Measurements from ENCODE around the gene TRIP4.
"Not testable (repeated sequence)": the region's sequence is repeated elsewhere in the genome, so short reads cannot be mapped to it uniquely, and the experiment has no call there.

Gene TRIP4

GRCh38 chr15:64453689-64454037 lies 66.0 kb downstream of the TRIP4 start:
- peak; percentile 64 for DNase-seq

- DNase-seq: peak; percentile 23
These were observed 66.6 kb downstream of the TRIP4 start for GRCh38 chr15:64454282-64454681.

GRCh38 chr15:64455961-64456371 lies 68.3 kb downstream of the TRIP4 start:
- DNase-seq: no peak

- no peak for DNase-seq
These were observed 69.0 kb downstream of the TRIP4 start for GRCh38 chr15:64456634-64457108.

GRCh38 chr15:64459066-64459781 lies 71.6 kb downstream of the TRIP4 start:
- DNase-seq: peak; percentile 87

GRCh38 chr15:64460206-64460723 lies 72.6 kb downstream of the TRIP4 start, which contains the start of gene ZNF609:
TSS of gene ZNF609 (plus strand) at chr15:64460578. CDS start at chr15:64499420, 38,842 bp downstream.
- DNase-seq: peak; percentile 99

DNA sequence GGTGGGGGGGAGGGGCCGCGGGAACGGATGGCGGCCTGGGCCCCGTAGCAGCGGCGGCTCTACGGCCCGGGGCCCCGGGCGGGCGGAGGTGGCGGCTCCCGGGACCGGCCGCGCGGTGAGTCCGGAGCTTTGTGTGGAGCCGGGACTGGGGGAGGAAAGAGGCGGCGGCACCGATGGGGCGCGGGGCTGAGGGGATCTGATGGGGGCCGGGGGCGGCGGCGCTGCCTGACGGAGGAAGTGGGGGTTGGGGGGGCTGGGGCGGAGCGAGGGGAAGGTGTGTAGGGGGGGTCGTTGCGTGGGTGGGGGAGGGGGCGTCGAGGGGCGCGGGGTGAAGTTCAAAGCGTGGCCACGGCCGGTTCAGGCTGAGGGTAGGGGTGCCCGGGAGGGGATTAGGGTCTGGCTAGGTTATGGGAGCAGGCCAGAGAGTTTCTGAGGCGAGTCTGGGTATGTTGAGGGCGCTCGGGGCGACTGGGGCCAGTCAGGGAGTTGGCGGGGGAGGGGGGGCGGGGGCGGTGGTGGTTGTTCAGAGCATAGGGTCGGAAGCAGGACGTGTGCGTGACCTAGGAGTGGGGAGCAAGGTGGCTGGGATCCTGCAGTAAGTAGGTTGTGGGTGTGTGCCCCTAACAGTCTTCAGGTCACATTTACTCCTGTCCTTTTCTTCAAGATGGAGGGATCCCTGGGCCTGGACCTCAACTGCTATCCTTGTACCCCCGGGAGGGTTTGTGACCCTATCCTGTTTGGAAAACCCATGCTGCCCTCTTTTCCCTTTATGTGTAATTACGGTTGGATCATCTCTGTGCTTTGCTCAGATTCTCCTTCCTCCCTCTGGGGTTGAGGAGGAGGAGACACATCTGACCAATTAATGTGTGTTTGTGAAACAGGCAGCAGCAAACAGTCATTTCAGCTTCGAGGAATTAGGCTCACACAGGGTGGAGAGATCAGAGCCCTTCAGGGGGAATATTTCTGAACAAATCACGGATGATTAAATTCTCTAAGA lies 73.4 kb downstream of the TRIP4 start:
- DNase-seq: peak; percentile 81

GRCh38 chr15:64461721-64462162 lies 74.1 kb downstream of the TRIP4 start:
- peak; percentile 69 for DNase-seq

DNA sequence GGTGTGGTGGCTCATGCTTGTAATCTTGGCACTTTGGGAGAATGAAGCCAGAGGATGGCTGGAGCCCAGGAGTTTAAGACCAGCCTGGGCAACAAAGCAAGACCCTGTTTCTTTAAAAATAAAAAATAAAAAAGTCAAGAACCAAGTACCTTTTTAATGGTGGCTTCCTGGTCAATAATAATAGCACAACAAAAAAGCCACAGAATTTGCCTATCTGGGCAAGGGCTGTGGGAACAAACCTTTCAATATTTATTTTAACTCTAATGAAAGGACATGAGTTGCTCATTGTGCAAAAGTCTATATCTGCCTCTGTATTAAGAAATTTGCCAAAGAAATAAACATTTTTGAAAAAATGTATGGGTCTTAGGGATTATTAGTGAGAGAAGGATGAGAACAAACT lies 74.9 kb downstream of the TRIP4 start:
- no peak for DNase-seq

GRCh38 chr15:64464276-64465005 lies 76.8 kb downstream of the TRIP4 start:
- peak; percentile 50 for DNase-seq

GRCh38 chr15:64466408-64467141 lies 78.9 kb downstream of the TRIP4 start:
- DNase-seq: peak; percentile 29

DNA sequence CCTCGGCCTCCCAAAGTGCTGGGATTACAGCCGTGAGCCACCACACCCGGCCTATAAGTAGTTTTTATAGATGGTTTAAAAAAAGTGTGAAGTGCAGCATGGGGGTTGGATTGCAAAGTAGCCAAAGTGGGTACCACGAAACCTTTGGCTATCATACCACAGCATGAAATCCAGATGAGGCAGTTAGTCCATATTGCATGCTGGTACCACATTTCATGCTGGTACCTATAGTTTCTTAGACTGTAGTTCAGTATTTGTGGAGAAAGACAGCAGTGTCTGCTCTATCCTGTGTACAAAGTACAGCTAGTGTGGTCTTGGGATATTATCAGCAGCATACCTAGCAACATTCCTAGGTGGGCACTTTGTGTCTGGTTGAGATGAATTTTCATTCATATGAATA lies 84.5 kb downstream of the TRIP4 start:
- DNase-seq: no peak

GRCh38 chr15:64474846-64475245 lies 87.2 kb downstream of the TRIP4 start:
- DNase-seq: no peak

DNA sequence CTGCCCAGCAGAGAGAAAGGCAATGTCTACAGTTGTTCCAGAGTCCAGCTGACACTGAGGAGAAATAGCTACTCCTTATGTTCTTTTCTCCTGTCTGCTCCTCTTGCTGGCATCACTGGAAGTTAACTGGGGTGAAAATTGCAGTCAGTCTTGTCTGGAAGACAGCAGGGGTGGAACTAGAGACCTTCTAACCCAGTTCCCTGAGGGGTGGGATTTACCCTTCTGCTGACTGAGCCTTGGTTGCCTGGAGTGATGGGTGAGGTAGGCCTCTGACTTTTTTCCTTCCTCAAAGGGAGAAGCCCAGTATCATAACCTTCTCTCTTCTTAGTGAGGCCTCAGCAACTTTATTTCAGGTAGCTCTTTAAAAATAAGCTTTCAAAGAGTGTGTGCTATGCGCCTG lies 88.9 kb downstream of the TRIP4 start:
- peak; percentile 20 for DNase-seq

DNA sequence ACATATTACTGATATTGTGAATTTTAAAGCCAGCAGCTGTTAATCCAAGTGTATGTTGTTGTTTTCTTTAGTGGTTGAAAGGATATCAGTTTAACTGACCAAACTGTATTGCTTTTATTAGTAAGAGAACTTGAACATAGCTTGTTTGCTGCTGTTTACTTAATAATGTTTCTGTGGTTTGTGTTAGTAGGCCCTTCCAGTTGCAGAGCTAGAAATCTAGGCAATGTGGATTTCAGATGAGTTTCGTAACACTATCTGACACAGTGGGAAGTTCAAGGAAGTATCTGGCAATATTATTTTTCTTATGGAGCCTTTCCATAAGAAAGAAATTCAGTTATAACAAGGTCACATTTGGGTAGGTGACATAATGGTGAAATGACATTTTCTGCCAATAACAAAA lies 91.2 kb downstream of the TRIP4 start:
- DNase-seq: no peak

- no peak for DNase-seq
These were observed 93.3 kb downstream of the TRIP4 start for GRCh38 chr15:64480891-64481290.

GRCh38 chr15:64483749-64484148 lies 96.1 kb downstream of the TRIP4 start:
- no peak for DNase-seq

GRCh38 chr15:64485796-64486195 lies 98.2 kb downstream of the TRIP4 start:
- no peak for DNase-seq

GRCh38 chr15:64490598-64491259 lies 103.1 kb downstream of the TRIP4 start:
- DNase-seq: peak; percentile 96

- peak; percentile 57 for DNase-seq
These were observed 106.0 kb downstream of the TRIP4 start for GRCh38 chr15:64493641-64494040.

DNA sequence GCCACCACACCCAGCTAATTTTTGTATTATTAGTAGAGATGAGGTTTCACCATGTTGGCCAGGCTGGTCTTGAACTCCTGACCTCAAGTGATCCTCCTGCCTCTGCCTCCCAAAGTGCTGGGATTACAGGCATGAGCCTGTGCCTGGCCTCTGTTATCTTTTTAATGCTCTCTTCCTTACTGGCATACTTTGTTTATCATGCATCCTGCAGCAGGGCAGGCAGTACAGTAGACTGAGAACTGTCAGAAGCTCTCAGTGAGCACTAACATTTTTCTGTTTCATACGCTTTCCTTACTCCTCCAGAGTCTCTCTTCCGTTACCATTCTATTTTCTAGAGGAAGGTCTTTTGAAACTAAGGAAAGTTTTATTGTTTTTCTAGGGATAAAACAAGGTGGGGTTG lies 108.3 kb downstream of the TRIP4 start:
- not testable (repeated sequence) for DNase-seq

All from NCI-H82 (cell line).